ENCODE data around the gene STYX. TPM values are rescaled to one million over a fixed set of nuclear protein-coding genes. Genes with fewer than 3 reads are reported as not detected.

STYX gene
- total RNA-seq, 1 experiment from 2014 or later, result 16.3 TPM

DNA sequence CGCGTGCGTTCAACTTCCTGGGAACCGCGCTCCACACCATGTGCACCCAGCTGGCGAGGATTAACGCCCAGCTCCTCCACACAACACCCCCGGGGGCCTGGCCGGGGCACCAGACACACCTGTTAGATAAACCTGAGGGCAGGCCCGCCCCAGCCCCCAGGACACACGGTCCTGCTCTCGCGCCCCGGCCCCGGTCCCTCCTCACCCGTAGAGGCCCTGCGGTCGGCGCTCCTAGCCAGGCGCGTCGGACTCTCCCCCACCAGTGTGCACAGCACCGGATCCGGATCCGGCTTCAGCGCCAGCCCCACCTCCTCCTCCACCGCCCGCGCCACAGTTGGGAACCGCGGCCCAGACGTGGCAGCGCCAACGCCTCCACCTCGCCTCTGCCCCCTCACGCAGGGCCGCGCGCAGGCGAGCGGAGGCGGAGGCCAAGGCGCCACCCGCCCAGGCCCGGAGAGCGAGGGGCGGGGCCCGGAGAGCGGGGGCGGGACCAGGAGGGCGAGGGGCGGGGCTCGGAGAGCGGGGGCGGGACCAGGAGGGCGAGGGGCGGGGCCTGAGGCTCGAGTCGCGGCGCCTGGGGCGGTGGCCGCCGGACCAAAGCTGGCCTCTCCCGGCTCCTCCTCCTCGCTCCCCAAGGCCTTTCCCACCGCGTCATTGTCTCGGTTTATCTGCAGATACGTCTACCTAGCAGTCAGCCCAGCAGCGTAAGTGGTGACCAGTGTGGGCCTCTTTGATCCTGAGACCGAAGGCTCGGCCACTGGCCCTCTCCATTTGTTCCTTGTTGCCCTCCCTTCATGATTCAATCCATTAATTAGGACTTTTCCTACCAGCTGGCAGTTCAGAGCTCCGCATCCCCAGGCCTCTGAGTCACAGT is 61.5 kb downstream of the STYX start, which contains the start of gene GNPNAT1 (continued):
- TF ChIP-seq ELF1 (IDR thresholded peaks at IDR 0.05; ENCODE audit: borderline replicate concordance, low read depth) (no peak), CEBPB (IDR thresholded peaks at IDR 0.05; ENCODE audit: low read depth) (no peak), SIN3A (IDR thresholded peaks at IDR 0.05; ENCODE audit: low read depth) (peak; percentile 94), ATF3 (IDR thresholded peaks at IDR 0.05) (no peak)
- TF ChIP-seq, protein P1, sequence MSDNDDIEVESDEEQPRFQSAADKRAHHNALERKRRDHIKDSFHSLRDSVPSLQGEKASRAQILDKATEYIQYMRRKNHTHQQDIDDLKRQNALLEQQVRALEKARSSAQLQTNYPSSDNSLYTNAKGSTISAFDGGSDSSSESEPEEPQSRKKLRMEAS (IDR thresholded peaks at IDR 0.05), result peak; percentile 96

DNA sequence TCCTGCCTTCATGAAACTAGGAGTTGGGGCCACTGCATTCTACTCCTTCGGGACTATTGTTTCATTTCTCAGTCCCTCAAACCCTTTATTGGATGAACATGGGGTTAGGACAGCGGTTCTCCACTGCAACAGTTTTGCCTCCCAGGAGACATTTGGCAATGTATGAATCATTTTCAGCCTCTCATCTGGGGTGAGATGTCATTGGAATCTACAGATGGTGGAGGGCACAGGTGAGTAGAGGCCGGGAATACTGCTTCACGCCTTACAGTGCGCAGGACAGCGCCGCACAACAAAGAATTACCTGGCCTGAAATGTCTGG is 62.1 kb downstream of the STYX start:
- Histone ChIP-seq H3K4me2 (ENCODE audit: low read length) (peak overlapping the region; percentile 84), H2AFZ (ENCODE audit: low read depth, low read length, poor library complexity, severe bottlenecking) (peak overlapping the region; percentile 72), H3K9ac (ENCODE audit: low read length) (peak overlapping the region; percentile 63), H3K27me3 (ENCODE audit: insufficient read depth, low read length) (no peaks in the 10 kb centered on the region), H3K4me1 (ENCODE audit: control insufficient read depth in 1 of 2, insufficient read depth in 2 of 2, low read length in 2 of 2) (peaks cover 9 to 21% of the 10 kb centered on the region in 2 experiments; a peak in 3 of 4 replicates), H3K79me2 (ENCODE audit: insufficient read depth, low read length) (peaks cover 43% of the 10 kb centered on the region), H3K4me3 (replicated peaks in 1 of 2; ENCODE audit: low read depth in 1 of 2, low read length in 2 of 2) (peak overlapping the region; percentile 42 to 86), H4K20me1 (ENCODE audit: insufficient read depth) (no peaks in the 10 kb centered on the region), H3K27ac (ENCODE audit: low read depth, low read length) (peak overlapping the region; percentile 65), H3K9me3 (ENCODE audit: control insufficient read depth in 1 of 2, insufficient read depth in 1 of 2, low read depth in 1 of 2, low read length in 2 of 2) (no peaks in the 10 kb centered on the region), H3K9me2 (ENCODE audit: insufficient read depth) (no peaks in the 10 kb centered on the region), H3K36me3 (ENCODE audit: control insufficient read depth in 1 of 2, insufficient read depth in 2 of 2, low read length in 2 of 2) (0 out of 4 replicates have a peak, but pooled peaks cover 0 to 4% of the 10 kb centered on the region in 2 experiments)
- POLR2A ChIA-PET, result interaction anchor here (0.7 to 0.9 kb wide), 2 partner anchors 49 to 360 kb away, joined by 3 to 4 read pairs; no protein-coding TSS in a partner anchor
- no peak for DNase-seq (ENCODE audit: low read depth, low spot score)
- ATAC-seq, result peak; percentile 2; the same call in 1 of the 2 replicates
- BruUV-seq (replicated peaks), result TSS peak; percentile 93
- intact Hi-C loops (cut with micrococcal nuclease), result loop anchor here (5.0 kb wide), 1 partner anchor 240 kb away; the partner anchor contains the start of genes GPR137C and TXNDC16
- TF ChIP-seq EZH2phosphoT487 (IDR thresholded peaks at IDR 0.05; ENCODE audit: borderline replicate concordance), result no peak
- TF ChIP-seq ZFX (IDR thresholded peaks at IDR 0.05), result no peak
- no peak for TF ChIP-seq ZBTB33 (IDR thresholded peaks at IDR 0.05; ENCODE audit: extremely low read depth, insufficient replicate concordance, low read length)
- peak; percentile 4 for TF ChIP-seq YY1 (IDR thresholded peaks at IDR 0.05; ENCODE audit: extremely low read depth, insufficient replicate concordance, low read depth, low read length)
- no peak for TF ChIP-seq FOSL1 (IDR thresholded peaks at IDR 0.05; ENCODE audit: low read depth)
- TF ChIP-seq CBX3 (IDR thresholded peaks at IDR 0.05; ENCODE audit: low read depth), result no peak
- TF ChIP-seq CEBPB (IDR thresholded peaks at IDR 0.05; ENCODE audit: low read depth), result no peak
- RAD21 ChIA-PET (ENCODE audit: low non-redundant PET in 1 of 2, low total read pairs in 2 of 2, uncharacterized antibody in 2 of 2, unreplicated experiment in 2 of 2), result no interaction called here
- CTCF ChIA-PET, result no interaction called here
